GM18526 (cell line): Measurements from ENCODE around the gene ZNF223.
A peak's percentile ranks its signal among the peaks of the same experiment; 100 is the strongest.

ENCODE experiments used
- POLR2A ChIP-seq: IDR thresholded peaks from 3 replicates; pipeline ENCODE4 v1.6.1; 2011; ENCODE audit not compliant: insufficient read length; ENCODE audit errors: extremely low read depth

Gene ZNF223

DNA sequence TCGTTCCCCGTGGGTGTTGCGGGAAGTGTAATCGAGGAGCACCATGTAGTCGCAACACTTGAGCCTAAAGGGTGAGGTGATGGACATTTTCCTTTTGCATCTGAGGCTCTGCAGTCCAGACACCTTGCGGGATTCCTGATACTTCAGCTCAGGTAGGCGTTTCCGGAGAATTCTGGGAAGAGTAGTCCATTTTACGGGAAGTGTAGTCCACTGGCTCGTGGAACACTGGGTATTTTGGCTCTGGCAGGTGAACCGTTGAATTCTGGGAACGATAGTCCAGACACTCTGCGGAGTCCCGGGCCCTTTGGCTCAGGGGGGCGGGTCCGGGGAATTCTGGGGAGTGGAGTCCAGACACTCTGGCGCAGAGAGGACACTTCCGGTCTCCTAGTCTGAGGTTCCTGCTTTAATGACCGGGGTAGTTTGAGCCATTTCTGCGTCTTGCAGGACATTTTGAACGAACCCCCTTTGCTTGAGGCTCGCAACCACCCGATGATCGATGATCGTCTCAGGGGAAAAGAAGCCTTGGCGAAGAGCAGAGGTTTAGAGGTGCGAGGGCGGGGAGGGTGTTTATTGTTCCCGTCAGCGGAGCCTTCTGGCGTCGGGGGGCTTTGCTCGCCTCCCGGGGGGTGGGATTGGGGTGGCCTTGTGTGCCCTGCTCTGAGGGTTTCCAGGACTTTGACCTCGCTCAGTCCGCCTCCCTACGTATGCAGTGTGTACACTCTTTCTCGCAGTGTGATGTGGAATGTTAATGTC is at the start of gene ZNF223:
ZNF223 (plus strand) TSS at position 387 of the 753 bp plus-strand sequence. CDS start 3,141 bp downstream, outside the sequence.
- TF ChIP-seq POLR2A = no peak

DNA sequence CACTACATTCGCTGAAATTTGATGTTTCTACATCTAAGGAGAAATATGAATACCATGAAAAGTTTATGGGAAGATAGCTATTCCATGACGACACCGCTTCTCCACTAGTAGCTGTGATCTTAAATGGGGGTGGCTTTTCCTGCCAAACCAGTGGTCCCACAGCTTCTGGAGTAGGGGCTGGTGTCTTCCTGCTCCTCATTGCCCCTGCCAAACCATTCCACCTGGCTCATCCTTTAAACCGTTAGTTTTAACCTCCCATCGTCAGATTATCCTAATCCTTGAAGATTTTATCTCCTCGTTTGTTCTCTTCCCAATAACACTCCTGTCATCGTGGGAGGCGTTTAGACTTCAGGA is 49.6 kb upstream of the ZNF223 start:
- TF ChIP-seq POLR2A = no peak

DNA sequence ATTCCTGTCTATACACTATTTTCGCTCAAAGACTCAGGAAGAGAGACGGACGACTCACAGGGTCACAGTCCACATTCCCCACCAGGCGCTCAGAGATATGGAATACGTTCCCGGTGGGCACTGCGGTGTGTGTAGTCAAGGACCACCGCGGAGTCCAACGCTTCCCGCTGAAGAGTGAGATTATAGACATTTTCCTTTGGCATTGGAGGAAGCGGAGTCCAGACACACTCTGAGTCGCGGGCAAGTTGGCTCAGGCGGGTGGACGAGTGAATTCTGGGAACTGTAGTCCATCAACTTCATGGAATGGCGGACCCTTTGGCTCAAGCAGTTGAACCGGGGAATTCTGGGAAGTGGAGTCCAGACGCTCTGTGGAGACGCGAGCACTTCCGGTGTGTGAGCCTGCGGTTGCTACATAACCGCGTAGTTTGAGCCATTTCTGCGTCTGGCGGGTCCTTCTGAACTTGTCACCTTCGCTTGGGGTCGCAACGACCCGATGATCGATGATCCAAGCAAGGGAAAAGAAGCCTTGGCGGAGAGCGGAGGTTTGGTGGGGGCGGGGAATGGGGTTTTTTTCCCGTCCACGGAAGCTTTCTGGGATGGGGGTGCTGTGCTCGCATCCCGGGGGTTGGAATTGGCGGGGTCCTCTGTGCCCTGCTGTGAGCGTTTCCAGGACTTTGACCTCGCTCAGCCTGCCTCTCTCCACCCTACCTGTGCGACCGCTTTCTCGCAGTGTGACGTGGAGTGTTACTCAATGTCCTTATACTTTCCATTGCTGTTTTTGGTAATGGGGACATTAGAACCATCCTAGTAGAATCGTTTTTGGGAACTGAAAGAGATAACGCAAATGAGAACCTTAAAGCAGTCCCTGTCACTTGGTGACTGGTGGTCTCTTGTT is 49.0 kb upstream of the ZNF223 start, which contains the start of gene ZNF230:
ZNF230 (plus strand) TSS at position 392 of the 895 bp plus-strand sequence. CDS start 4,122 bp downstream, outside the sequence.
- peak; percentile 57 for TF ChIP-seq POLR2A

DNA sequence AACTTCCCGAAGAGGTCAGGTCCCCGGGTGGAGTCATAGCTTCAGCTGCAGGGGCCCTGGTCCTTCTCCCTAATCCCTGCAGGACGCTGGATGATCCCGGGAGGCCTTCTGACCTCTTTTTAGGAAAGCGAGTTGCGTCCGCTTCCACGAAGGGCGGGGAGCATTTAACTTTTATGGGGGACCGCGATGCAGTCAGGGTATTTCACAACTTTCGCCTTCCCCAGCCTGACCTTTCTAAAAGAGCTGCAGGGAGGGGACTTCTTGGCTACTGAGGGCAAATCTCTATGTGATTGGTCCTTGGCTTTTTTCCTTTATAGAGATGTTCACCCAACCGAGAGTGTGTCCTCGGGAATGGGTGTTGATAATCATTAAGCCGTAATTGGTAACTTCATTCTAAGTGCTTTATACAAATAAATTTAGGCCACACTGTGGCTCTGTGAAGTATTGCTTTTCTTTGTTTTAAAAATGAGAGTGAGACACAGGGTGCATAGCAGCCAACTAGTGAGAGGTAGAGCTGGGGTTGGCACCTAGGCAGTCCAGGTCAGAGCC is 48.3 kb upstream of the ZNF223 start:
- no peak for TF ChIP-seq POLR2A

DNA sequence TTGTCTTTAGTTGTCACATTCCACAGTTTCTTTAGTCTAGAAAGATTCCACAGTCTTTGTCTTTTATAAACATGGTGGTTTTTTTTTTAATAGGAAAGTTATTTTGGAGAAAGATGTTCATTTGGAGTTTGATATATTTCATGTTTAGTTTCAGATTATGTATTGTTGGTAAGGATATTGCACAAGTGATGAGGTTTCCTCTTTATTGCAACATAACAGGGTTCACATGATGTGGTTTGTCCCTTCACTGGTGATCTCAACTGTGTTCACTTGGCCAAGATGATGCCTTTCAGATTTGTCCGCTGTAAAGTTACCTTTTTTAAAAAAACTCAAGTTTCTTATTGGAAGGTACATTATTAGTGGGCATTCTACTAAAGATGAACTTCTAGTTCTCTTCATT is 45.9 kb upstream of the ZNF223 start:
- no peak for TF ChIP-seq POLR2A

DNA sequence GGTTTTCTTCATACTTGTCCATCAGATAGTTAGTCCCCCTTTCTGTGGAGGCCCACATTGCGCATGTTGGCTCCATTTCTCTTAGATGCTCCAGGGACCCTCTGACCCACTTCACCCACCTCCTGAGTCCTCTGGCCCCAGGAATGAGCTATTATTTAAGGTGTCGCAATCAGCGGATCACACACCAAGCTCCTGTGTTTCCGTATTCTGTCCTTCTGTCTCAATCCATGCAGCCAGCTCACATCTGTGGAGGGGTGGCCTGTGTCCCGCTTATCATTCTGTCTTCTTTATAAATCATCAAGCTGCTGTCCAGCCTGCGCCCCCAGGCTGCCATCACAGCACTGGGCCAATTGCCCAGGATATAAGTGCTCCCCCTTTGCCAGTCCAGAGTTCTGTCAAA is 44.4 kb upstream of the ZNF223 start:
- TF ChIP-seq POLR2A = no peak

DNA sequence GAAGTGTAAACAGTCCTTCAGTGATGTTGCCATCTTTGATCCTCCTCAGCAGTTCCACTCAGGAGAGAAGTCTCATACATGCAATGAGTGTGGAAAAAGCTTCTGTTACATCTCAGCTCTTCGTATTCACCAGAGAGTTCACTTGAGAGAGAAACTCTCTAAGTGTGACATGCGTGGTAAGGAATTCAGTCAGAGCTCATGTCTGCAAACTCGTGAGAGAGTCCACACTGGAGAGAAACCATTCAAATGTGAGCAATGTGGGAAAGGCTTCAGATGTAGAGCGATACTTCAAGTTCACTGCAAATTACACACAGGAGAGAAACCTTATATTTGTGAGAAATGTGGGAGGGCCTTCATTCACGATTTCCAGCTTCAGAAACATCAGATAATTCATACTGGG is 41.4 kb upstream of the ZNF223 start:
- TF ChIP-seq POLR2A = no peak

DNA sequence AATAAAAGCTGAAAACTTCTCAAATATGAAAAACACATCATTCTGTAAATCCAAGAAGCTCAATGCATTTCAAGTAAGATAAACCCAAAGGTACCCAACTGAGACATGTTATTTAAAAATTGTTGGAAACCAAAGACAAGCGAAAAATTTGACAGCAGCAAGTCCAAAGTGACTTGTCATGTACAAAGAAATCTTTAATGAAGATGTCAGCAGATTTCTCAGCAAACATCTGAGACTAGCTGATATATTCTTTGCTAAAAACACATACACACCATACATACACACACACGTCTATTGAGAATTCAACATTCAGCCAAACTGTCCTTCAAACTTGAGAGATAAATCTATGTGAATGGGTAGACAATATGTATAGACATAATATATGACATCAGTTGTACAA is 32.3 kb upstream of the ZNF223 start:
- no peak for TF ChIP-seq POLR2A

DNA sequence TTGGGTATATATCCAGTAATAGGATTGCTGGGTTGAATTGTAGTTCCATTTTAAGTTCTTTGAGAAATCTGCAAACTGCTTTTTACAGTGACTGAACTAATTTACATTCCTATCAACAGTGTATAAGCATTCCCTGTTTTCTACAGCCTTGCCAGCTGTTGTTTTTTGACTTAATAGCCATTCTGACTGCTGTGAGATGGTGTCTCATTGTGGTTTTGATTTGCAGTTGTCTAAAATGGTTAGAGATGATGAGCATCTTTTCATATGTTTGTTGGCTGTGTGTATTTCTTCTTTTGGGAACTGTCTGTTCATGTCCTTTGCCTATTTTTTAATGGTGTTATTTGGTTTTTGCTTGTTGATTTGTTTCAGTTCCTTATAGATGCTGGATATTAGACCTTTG is 30.6 kb upstream of the ZNF223 start:
- TF ChIP-seq POLR2A = no peak

DNA sequence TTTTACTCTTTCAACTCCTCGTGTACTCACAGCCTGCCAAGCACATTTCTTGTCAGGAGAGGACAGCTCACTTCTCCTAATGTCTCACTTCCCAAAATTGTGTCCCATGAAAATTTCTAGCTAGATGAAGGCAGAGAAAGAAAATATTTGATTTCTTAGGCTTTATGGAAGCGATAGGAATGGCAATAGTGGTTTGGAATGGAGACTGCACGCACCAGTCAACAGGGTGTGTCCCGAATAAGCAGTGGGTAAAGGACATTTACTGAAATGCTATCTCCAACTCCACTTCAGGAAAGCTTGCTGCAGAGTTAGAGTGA is 27.0 kb upstream of the ZNF223 start:
- TF ChIP-seq POLR2A = no peak

DNA sequence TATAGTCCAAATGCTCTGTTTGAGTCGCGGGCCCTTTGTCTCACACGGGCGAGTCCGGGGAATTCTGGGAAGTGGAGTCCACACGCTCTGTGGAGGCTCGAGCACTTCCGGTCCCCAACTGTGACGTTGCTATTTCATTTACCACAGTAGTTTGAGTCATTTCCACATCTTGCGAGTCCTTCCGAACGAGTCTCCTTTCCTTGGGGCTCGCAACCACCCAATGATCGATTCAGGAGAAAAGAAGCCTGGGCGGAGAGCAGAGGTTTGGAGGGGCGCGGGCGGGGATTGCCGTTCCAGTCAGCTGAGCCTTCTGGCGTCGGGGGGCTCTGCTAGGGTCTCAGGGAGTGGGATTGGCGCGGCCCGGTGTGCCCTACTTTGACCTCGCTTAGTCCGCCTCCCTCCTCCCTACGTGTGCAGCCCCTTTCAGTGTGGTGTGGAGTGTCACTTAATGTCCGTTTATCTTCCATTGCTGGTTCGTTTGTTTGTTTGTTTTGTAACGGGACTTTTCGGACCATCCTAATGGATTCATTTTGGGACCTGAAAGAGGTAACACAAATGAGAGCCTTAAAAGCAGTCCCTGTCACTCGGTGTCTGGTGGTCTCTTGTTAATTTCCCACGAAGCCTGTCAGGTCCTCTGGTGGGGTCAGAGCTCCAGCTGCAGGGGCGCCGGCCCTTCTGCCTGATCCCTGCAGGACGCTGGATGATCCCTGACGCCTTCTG is 26.5 kb upstream of the ZNF223 start, which contains the start of gene ZNF222:
ZNF222 (plus strand) TSS at position 163 of the 720 bp plus-strand sequence; CDS start at position 221, 58 bp downstream.
- TF ChIP-seq POLR2A = peak; percentile 44

DNA sequence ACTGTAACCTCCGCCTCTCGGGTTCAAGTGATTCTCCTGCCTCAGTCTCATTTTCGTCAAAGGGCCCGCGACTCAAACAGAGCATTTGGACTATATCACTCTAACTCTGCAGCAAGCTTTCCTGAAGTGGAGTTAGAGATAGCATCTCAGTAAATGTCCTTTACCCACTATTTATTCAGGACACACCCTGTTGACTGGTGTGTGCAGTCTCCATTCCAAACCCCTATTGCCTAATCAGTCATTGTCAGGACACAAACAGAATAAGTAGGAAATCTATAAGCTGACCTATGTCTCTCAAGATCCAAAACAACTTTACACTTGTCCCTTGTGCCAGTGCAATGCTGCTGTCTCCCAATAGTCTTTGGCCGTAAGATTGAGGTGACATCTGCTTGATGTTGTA is 25.2 kb upstream of the ZNF223 start:
- TF ChIP-seq POLR2A = no peak

DNA sequence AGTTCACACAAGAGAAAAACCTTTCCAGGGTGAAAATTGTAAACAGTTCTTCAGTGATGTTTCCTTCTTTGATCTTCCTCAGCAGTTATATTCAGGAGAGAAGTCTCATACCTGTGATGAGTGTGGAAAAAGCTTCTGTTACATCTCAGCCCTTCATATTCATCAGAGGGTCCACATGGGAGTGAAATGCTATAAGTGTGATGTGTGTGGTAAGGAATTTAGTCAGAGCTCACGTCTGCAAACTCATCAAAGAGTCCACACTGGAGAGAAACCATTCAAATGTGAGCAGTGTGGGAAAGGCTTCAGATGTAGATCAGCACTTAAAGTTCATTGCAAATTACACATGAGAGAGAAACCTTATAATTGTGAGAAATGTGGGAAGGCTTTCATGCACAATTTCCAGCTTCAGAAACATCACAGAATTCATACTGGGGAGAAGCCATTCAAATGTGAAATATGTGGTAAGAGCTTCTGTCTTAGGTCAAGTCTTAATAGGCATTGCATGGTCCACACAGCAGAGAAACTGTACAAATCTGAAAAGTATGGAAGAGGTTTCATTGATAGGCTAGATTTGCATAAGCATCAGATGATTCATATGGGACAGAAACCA is 19.7 kb upstream of the ZNF223 start:
- TF ChIP-seq POLR2A = no peak

DNA sequence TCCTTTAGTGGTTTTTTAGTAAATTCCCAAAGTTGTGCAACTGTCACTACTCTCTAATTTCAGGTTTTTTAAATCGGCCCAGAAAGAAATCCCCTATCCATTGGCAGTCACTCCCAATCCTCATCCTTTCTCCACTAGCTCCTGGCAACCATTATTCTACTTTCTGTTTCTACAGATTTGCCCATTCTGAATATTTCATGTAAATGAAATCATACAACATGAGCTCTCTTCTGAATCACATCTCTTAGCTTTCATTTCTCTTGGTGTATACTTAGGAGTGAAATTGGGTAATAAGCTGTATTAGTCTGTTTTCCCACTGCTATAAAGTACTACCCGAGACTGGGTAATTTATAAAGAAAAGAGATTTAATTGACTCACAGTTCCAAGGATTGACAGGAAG is 9.7 kb upstream of the ZNF223 start:
- no peak for TF ChIP-seq POLR2A
